Chondrocyte (in vitro differentiated cells): ENCODE measurements around the gene NDUFAF7. TPM values are rescaled to one million over a fixed set of nuclear protein-coding genes. Genes with fewer than 3 reads are reported as not detected.

Experiments
- DNase-seq: peaks from one replicate; pipeline ENCODE4 v3.0.0; 2021; ENCODE audit warnings: mixed read lengths, low spot score
- H3K27ac Mint-ChIP-seq: one replicate; pipeline ENCODE4 v1.8.0; 2021; ENCODE audit warnings: mild to moderate bottlenecking, moderate library complexity, mixed read lengths; ENCODE audit not compliant: unreplicated experiment
- H3K27me3 Mint-ChIP-seq: 2 replicates; pipeline ENCODE4 v1.8.0; 2021; ENCODE audit warnings: low read depth, mixed read lengths
- H3K36me3 Mint-ChIP-seq: 2 replicates; pipeline ENCODE4 v1.8.0; 2021; ENCODE audit warnings: low read depth, mixed read lengths
- H3K4me1 Mint-ChIP-seq: 2 replicates; pipeline ENCODE4 v1.8.0; 2021; ENCODE audit warnings: low read depth, mild to moderate bottlenecking, mixed read lengths
- H3K4me3 Mint-ChIP-seq: one replicate; pipeline ENCODE4 v1.8.0; 2021; ENCODE audit warnings: mild to moderate bottlenecking, moderate library complexity, mixed read lengths; ENCODE audit not compliant: unreplicated experiment
- H3K9me3 Mint-ChIP-seq: 2 replicates; pipeline ENCODE4 v1.8.0; 2021; ENCODE audit warnings: low read depth, mixed read lengths
- CTCF ChIP-seq: fragments of 200-600 bp; sonication (generic); IDR thresholded peaks from 2 replicates; pipeline ENCODE4 v1.5.0; 2021; ENCODE audit warnings: antibody characterized with exemption, mild to moderate bottlenecking, moderate library complexity
- total RNA-seq: library from RNA; stranded (reverse); gene quantifications from 3 replicates; pipeline ENCODE4 v1.2.1, GENCODE V29; 2021

The NDUFAF7 gene
- total RNA-seq, 1 donor from 2014 or later = 15.7 TPM

GRCh38 chr2:37274359-37274965 lies 43.0 kb downstream of the NDUFAF7 start:
- no peak for DNase-seq
- no peak for TF ChIP-seq CTCF
- no peaks in the 10 kb centered on the region for H3K27me3 Mint-ChIP-seq
- H3K27ac Mint-ChIP-seq = no peak overlapping the region
- no peak overlapping the region for H3K4me3 Mint-ChIP-seq
- peaks cover 6% of the 10 kb centered on the region for H3K4me1 Mint-ChIP-seq
- H3K9me3 Mint-ChIP-seq = no peaks in the 10 kb centered on the region
- peaks cover 19% of the 10 kb centered on the region for H3K36me3 Mint-ChIP-seq

GRCh38 chr2:37276291-37276690 lies 44.8 kb downstream of the NDUFAF7 start:
- no peaks in the 10 kb centered on the region for H3K9me3 Mint-ChIP-seq
- peaks cover 6% of the 10 kb centered on the region for H3K4me1 Mint-ChIP-seq
- no peak for DNase-seq
- no peak overlapping the region for H3K27ac Mint-ChIP-seq
- no peaks in the 10 kb centered on the region for H3K27me3 Mint-ChIP-seq
- peaks cover 19% of the 10 kb centered on the region for H3K36me3 Mint-ChIP-seq
- H3K4me3 Mint-ChIP-seq = no peak overlapping the region
- TF ChIP-seq CTCF = no peak

GRCh38 chr2:37281916-37282315 lies 50.5 kb downstream of the NDUFAF7 start:
- H3K4me3 Mint-ChIP-seq = no peak overlapping the region
- peaks cover 11% of the 10 kb centered on the region for H3K36me3 Mint-ChIP-seq
- peak overlapping the region; percentile 29 for H3K27ac Mint-ChIP-seq
- H3K9me3 Mint-ChIP-seq = no peaks in the 10 kb centered on the region
- peak; percentile 30 for TF ChIP-seq CTCF
- DNase-seq = no peak
- H3K27me3 Mint-ChIP-seq = no peaks in the 10 kb centered on the region
- peaks cover 41% of the 10 kb centered on the region for H3K4me1 Mint-ChIP-seq

- Mint-ChIP-seq H3K27me3 (no peaks in the 10 kb centered on the region), H3K9me3 (no peaks in the 10 kb centered on the region), H3K27ac (peak overlapping the region; percentile 64), H3K4me3 (peak overlapping the region; percentile 5), H3K4me1 (peaks cover 44% of the 10 kb centered on the region), H3K36me3 (peaks cover 15% of the 10 kb centered on the region)
- no peak for TF ChIP-seq CTCF
- DNase-seq = no peak
These were observed 51.3 kb downstream of the NDUFAF7 start for GRCh38 chr2:37282746-37283145.

GRCh38 chr2:37283207-37283606 lies 51.7 kb downstream of the NDUFAF7 start:
- Mint-ChIP-seq H3K36me3 (peaks cover 15% of the 10 kb centered on the region), H3K4me1 (peaks cover 44% of the 10 kb centered on the region), H3K27ac (peak overlapping the region; percentile 64), H3K27me3 (no peaks in the 10 kb centered on the region), H3K4me3 (peak overlapping the region; percentile 5), H3K9me3 (no peaks in the 10 kb centered on the region)
- no peak for TF ChIP-seq CTCF
- no peak for DNase-seq
